HG03066 (cell line): ENCODE data around the gene HSD3B1.

Experiments used
- ATAC-seq: cut with Tn5 transposase; IDR thresholded peaks from one replicate; pipeline ENCODE4 v1.9.1; 2021; ENCODE audit warnings: low read depth; ENCODE audit not compliant: unreplicated experiment

The HSD3B1 gene

DNA sequence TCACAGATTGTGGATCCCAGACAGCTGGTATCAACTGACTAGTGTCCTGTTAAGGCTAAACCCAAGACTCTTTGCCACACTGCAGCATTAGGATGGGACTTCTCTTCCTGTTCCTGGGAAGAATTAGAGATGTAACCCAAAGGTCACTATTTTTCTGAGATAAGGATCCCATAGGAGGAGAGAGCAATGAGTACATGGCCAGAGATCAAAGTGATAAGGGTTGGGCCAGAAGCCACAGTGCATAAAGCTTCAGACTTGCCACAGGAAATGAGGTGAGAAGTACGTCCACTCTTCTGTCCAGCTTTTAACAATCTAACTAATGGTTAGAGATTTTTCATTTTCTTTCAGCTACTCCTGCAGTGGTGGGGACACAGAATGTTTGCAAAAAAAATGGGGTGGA lies at the start of gene HSD3B1:
TSS of gene HSD3B1 (plus strand) at position 270 of the 400 bp plus-strand sequence. CDS start 267 bp downstream, outside the sequence.
- no peak for ATAC-seq

DNA sequence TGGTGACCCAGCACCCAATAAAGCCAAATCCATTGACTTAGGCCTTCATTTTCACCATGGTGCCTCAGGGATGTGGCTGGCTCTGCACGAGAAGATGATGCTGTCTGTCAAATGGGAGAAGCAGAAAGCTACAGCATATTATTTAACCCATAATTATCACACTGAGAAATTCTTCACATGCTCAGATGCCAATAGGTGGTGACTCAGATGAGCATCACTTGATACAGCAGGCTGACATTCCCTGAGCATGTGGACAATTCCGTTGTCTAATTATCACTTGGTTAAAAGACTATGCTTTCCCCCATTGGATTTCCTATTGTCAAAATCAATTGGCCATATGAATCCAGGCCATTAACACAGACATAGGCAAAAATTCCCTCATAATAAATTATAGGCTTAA lies 44.0 kb upstream of the HSD3B1 start:
- no peak for ATAC-seq

DNA sequence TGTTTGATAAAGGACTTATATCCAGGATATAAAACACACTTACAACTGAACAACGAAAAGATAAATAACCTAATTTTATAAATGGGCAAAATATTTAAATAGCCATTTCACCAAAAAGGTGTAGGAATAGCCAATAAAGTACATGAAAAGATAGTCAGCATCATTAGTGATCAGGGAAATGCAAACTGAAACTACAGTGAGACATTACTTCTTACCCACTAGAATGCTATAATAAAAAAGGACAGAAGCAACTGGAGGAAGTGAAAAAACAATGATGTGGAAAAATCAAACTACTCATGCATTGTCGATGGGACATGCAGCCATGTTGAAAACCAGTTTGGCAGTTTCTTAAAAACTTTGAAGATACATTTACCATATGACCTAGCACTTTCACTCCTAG lies 43.4 kb upstream of the HSD3B1 start:
- no peak for ATAC-seq

DNA sequence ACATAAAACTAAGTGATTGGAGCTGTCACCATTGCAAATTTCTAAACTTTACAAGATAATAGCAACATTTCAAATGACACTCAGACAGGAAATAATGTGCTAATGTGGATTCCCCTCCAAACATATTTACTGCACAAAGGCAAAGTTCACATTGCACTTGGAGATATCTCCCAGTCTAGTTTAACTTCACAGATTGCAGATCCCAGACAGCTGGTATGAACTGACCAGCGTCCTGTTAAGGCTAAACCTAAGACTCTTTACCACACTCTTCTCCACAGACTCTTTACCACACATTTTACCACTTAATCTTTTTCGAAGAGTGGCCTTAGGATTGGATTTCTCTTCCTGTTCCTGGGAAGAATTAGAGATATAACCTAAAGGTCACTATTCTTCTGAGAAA lies 40.6 kb upstream of the HSD3B1 start:
- no peak for ATAC-seq

DNA sequence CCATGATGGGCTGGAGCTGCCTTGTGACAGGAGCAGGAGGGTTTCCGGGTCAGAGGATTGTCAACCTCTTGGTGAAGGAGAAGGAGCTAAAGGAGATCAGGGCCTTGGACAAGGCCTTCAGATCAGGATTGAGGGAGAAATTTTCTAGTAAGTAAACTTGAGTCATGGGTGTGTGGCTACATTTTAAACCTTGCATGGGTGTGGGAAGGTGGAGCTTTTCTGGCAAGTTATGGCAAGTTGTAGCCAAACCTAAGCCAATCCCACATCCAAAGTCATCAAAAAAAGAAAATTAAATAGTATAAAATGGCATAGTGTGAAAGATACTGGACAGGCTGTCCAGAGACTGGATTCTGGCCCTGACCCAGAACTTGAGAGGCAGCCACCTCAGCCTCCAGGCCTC lies 39.8 kb upstream of the HSD3B1 start:
- ATAC-seq: no peak

DNA sequence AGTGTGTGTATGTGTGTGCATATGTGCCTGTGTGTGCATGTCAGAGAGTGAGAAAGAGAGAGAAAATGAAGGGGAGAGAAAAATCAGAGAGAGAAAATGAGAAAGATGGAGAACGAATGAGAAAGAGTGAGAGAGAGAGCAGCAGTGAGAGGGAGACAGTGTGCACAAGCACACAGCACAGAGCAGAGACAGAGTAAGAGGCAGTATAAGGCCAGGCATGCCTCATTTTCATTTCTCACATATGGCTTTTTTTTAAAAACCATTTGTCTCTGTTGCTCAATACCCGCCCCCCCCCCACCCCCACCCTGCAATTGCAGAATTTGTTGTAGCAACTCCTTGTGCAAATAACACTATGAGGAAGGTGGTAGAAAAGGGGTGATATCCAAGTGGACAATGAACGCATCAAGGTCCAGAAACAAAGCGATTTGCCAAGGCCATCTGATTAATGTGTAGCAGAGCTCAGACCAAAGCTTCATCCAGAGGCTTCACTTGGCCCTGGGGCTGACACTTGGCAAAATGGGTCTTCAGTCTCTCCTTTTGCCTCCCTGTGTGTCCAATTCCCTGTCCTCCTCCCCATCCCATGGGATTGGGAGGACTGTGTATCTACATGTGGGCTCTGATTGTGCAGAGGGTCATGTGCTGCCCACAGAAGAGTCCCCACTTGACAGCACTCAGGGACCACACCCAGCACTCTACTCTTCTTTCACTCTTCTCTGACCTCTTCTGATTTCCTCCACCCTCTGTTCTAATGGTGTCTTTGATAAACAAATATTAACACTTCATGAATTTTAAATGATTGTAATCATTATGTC lies 38.9 kb upstream of the HSD3B1 start:
- no peak for ATAC-seq

DNA sequence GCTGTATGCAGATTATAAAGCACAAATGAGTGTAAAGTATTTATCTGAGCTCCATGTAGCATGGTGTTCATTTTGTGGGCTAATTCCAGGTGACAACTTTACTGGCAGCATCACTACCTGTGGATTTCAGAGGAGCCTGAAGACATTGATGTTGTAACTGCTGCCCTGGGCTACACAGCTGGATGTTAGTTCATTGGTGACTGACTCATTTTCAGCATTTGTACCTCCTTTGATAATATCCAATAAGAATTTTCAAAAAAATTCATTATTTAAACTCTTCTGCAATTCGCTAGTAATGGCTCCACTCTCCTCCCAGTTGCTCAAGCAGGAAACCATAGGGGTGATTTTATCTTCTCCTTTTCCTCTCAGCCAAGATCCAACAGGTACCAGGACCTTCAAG lies 37.3 kb upstream of the HSD3B1 start:
- ATAC-seq: no peak

DNA sequence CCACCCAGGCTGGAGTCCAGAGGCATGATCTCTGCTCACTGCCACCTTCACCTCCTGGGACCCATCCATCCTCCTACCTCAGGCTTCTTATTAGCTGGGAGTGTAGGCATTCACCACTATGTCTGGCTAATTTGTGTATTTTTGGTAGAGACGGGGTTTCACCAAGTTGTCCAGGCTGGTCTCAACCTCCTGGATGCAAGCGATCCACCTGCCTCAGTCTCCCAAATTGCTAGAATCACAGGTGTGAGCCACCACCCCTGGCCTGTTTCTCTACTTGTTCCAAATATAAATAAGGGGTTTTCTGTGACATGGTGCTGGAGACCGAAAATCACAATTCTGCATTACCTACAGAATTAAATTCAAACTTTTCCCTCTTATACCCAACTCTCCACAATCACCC lies 36.6 kb upstream of the HSD3B1 start:
- ATAC-seq: no peak

DNA sequence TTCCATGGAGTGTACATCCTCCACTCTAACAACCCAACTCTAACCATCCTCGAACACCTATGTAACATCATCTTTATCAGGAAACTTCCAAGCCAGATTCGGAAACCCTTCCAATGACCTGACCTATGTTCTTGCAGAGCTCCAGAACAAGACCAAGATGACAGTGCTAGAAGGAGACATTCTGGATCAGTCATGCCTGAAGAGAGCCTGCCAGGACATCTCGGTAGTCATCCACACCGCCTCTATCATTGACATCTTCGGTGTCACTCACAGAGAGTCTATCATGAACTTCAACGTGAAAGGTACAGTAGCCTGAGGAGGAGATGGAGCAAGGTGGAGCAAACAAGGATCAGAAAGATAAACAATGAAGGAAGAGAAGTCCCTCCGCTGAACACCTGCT lies 36.1 kb upstream of the HSD3B1 start:
- no peak for ATAC-seq

DNA sequence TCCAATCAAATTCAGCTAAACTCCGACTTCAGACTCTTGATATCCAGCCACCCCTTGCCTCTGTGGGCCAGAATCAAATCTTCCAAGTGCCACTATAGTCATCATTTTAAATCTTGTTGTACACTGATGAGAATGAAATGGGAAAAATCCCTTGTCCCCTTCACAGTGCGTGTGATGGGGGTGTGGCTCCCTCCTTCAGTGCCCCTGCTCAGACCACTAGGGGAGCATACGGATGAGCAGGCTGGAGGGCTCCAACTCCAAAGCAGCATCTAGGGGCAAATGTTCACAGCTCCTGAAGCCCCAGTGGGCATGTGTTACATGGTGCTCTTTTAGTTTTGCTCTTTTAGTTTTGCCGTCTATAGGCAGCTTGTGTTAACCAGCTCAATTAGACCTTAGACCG lies 35.4 kb upstream of the HSD3B1 start:
- no peak for ATAC-seq

DNA sequence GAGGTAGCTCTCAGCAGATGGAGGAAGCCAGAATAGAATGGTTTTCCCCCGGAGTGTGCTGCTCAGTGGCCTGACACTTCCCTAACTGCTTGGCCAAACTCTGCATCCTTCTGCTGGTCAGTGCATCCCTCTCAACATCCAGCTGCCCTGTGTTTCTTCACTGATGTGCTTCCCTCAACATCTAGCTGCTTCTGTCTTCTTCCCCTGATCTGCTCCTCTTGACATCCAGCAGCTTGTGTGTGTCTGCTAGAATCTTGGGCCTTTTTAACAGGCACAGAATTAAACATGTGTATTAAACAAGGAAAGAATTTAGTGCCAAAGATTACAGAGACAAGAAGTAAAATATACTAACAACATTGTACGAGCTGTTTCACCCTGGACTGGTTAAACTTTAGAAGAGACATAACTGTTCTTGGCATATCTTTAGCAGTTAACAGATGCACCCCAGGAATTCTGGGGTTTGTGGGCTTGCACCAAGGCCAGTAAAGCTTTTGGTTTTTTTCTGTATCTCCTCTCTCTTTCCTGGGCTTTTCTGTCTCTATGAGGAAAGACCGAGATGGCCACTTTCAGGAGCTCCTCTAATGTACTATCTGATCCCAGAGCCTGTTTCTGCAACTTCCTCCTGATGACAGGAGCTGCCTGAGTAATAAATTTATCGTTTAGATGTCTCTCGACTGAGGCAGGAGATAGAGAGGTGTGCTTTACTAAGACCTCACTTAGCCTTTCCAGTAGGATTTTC lies 34.8 kb upstream of the HSD3B1 start:
- no peak for ATAC-seq

DNA sequence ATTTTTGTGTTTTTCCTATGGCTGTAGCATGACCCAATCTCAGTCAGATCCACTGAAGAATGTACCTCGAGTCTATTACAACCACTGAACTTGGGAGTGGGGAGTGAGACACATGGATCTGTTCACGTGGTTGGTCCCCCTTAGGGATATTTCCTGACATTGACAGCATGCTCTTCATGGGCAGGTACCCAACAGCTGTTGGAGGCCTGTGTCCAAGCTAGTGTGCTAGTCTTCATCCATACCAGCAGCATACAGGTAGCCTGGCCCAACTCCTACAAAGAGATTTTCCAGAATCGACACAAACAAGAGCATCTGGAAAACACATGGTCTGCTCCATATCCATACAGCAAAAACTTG lies 34.2 kb upstream of the HSD3B1 start:
- ATAC-seq: no peak

DNA sequence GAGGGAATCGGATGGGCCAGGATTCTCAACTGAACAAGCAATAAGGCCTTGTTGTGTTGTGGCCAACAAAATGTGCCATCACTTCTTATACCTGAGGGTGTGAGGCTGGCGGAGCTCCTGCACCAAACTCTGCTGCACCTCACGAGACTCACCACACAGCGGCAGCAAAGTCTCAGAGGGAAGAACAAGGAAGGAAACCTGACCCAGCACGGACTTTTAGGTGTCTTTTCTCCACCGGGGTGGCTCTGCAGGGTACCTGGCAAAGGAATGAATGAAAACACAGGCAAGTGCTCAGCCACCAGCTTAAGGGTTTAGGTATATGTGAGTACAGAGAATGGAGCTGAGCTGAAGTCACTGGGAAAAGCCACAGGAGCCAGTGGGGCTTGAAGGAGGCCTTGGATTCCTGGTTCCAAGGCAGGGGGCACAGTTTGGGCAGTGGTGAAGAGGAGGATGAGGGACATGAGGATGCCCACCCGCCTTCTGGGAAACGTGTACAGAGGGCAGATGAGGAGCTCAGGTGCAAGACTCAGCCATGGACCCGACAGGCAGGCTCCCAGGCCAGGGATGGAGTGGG lies 31.1 kb upstream of the HSD3B1 start:
- no peak for ATAC-seq

DNA sequence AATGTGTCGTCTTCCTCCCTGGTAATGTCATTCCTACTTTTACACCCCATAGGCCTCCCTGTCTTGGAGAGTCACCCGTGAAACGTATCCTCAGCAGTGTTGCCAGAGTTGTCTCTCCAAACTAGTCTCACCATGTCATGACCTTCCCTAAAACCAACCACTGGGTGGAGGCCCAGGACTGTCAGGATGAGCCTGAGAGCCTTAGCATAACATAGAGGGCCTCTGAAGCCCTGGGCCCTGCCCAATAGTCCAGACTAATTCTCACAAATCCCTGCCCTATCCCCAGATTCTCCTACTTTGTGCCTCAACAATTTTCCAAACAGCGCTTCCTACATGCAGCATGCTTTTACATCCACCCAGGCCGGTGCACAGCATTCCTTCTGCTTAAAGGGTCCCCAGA lies 29.3 kb upstream of the HSD3B1 start:
- no peak for ATAC-seq

DNA sequence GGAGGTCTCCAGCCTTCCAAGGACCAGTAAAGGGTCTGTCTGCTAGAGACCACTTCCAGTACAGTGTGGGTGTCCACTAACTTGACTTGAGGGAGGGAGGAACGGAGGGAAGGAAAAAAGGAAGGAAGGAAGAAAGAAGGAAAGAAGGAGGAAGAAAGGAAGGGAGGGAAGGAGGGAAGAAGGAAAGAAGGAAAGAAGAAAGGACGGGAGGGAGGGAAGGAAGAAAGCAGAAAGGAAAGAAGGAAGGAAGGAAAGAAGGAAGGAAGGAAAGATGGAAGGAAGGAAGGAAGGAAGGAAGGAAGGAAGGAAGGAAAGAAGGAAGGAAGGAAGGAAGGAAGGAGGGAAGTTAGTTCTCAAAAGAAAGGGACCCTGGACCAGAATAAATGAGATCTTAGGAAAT lies 26.8 kb upstream of the HSD3B1 start:
- no peak for ATAC-seq

DNA sequence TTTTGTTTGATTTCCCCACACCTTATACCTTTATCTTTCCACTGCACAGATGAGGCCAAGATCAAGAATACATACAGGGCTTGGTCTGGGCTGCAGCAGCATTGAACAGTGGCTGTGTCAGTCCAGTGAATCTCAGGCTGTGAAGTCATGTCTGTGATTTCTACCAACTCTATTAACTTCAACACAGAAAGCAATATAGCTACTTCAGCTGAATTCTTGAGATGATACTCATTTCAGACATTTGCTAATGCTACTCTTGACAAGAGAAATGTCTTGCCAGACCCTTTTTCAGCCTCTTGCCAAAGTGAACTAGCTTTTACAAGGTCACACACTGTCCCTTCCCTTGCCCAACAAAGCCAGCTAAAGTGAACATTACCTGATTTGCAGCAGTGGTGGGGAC lies 25.1 kb upstream of the HSD3B1 start:
- ATAC-seq: no peak

DNA sequence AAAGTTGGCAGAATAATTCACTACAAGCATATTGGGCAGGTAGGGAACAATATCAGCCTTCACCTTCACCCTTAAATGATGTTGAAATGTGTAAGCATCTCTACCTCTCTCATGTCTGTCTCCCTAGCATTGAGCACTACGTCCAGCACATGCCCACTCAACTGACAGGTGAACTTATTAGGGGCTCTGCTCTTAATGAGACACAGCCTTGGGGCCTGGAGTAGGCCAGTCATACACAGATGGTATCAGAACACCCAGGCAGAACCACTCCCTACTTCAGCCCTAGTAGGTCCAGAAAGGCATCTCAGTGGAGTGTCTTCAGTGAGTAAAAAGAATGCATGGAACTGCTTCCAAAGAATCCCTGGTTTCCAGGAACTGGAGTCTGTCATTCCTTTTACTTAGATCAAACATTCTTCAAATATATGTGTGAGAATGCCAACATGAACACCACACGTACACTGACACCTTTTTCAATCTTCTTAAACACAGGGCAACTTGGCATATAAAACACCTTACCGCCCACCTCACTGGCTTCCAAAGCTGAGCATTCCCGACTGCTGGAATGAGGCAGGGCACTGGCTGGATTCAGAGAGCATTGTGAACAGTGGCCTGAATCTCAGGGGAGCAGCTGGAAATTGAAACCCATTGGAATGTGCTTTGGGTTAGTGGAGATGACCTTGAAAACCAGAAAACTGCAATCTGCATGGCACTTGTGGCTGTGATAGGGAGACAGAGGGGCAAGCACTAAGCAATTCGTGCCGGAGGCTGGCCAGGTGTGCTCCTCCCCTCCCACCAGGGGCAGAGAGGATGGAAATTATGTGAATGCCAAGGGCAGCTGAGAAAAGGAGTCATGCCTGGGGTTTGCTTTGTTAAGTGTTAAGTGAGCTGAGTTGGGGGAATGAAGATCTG lies 24.2 kb upstream of the HSD3B1 start:
- ATAC-seq: no peak

DNA sequence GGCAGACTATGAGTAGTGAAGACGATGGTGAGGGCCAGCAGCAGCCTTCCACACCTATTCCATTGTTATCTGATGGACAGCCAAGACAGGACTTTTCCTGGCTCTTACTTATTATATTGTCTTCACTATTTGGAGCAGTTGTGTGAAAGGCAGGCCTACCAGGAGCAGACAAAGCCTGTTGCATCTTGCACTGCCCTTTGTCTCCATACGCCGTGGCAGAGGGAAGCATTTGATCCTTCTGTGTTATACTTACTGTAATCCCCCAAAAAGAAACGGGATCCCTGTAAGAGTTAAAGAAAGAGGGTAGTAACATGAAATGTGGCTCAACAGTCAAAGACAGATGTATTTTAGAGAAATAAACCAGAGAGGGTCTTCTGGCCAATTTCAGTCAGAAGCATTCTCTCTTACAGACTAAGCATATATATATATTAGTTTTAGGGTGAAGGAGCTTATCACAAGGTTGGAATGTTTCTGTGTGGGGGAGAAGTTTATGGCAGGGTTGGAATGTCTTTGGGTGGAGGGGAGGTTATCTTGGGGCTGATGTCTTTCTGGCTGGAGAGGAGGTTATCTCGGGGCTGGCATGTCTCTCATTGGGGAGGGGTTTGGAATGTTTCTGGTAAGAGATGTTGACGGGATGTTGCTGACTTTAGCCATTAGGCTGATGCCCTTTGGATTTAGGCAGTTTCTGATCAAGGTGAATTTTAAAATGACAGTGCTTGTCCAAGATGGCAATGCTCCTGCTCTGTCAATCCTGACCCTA lies 23.4 kb upstream of the HSD3B1 start:
- no peak for ATAC-seq

DNA sequence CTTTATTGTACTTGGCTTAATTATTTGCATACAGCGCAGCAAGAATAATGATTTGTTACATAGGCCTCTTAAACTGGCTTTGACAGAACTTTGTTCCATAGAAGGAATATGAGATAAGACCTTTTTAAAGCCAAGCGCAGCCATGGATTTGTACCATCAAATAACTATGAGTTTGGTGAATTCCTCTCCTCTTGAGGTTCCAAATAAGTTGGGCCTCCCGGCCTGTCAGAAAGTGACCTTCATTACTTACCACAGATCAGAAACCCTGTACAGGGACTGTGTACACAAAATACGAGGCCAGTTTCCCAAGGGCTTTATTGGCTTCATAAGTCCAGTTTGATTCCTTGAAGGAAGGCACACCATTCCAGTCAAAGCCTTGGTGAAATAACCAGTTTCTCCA lies 21.8 kb upstream of the HSD3B1 start:
- no peak for ATAC-seq

DNA sequence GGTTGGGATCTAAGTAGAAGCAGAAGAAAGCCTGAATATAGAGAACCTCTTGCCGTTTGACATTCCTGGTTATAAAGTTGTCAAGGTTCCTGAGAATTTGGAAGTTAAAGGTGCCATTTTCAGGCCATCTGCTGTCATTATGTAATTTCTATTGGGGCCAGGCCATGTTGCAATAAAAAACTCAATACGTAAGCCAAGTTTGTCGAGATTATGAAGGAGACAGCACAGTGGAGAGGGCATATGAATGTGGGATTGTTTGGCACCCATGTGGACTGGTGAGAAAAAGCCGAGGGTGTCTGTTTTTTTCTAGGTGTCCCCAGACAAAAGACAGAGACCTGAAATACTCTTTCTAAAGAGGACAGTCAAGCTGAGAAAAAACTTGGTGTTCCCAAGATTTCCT lies 18.8 kb upstream of the HSD3B1 start:
- ATAC-seq: no peak
